ENCODE measurements around the gene RHOT2. TPM values are rescaled to one million over a fixed set of nuclear protein-coding genes. Genes with fewer than 3 reads are reported as not detected.

RHOT2 gene
- total and polyA plus RNA-seq, 9 of the 15 experiments (the other 6 are each of a cell fraction or from before 2014, with no cell fraction given) = 5.0 to 373 (median 112) TPM

- TF ChIP-seq RREB1 (CRISPR knock-in tag; IDR thresholded peaks at IDR 0.05) = no peak
- TF ChIP-seq ZKSCAN1 (IDR thresholded peaks at IDR 0.05; ENCODE audit: low read depth, low read length) = no peak
- 0 out of 2 replicates have a peak, but pooled peaks have one; percentile 22 for TF ChIP-seq SMARCE1 (IDR thresholded peaks at IDR 0.05)
- TF ChIP-seq SUPT5H (IDR thresholded peaks at IDR 0.05) = peak; percentile 71
- no peak for TF ChIP-seq FOXM1 (IDR thresholded peaks at IDR 0.05; ENCODE audit: low read depth)
- TF ChIP-seq FOXM1 (CRISPR knock-in tag; IDR thresholded peaks at IDR 0.05; ENCODE audit: low read depth) = no peak
- TF ChIP-seq ZNF263 (CRISPR knock-in tag; IDR thresholded peaks at IDR 0.05; ENCODE audit: borderline replicate concordance) = no peak; the same call in 1 of the 2 replicates
- no peak for TF ChIP-seq ELF4 (CRISPR knock-in tag; IDR thresholded peaks at IDR 0.05)
- no peak for TF ChIP-seq KDM4B (IDR thresholded peaks at IDR 0.05; ENCODE audit: borderline replicate concordance in 2 of 2, low read depth in 1 of 2)
- no peak for TF ChIP-seq ZNF518B (CRISPR knock-in tag; IDR thresholded peaks at IDR 0.05)
- TF ChIP-seq ATF4 (CRISPR knock-in tag; IDR thresholded peaks at IDR 0.05) = no peak
- TF ChIP-seq FIP1L1 (IDR thresholded peaks at IDR 0.05; ENCODE audit: low read depth, low read length, poor library complexity, severe bottlenecking) = no peak
- no peak for TF ChIP-seq TAF15 (IDR thresholded peaks at IDR 0.05; ENCODE audit: low read depth, low read length)
- no peak for TF ChIP-seq ERF (CRISPR knock-in tag; IDR thresholded peaks at IDR 0.05)
- peak in 1 of 2 experiments; percentile 72; a peak in 2 of 4 replicates for TF ChIP-seq MAZ (CRISPR knock-in tag; conservative IDR thresholded peaks at IDR 0.05 in 1 of 2, IDR thresholded peaks at IDR 0.05 in 1 of 2)
- no peak for TF ChIP-seq U2AF2 (optimal IDR thresholded peaks at IDR 0.05; ENCODE audit: low read depth, low read length)
- TF ChIP-seq CREB3L1 (IDR thresholded peaks at IDR 0.05; ENCODE audit: borderline replicate concordance, low read depth) = no peak
Observed at GRCh38 chr16:720447-720989, 52.6 kb downstream of the RHOT2 start (continued).

Data from K562 (cell line).